GM12873 (cell line): Measurements from ENCODE around the gene CBR1.

ENCODE experiments used
- CTCF ChIP-seq: IDR thresholded peaks from 2 replicates; pipeline ENCODE4 v1.5.1; 2012; ENCODE audit warnings: low read depth, mild to moderate bottlenecking, moderate library complexity, low read length, control low read depth; ENCODE audit not compliant: insufficient read depth; ENCODE audit errors: missing control alignments

The CBR1 gene

DNA sequence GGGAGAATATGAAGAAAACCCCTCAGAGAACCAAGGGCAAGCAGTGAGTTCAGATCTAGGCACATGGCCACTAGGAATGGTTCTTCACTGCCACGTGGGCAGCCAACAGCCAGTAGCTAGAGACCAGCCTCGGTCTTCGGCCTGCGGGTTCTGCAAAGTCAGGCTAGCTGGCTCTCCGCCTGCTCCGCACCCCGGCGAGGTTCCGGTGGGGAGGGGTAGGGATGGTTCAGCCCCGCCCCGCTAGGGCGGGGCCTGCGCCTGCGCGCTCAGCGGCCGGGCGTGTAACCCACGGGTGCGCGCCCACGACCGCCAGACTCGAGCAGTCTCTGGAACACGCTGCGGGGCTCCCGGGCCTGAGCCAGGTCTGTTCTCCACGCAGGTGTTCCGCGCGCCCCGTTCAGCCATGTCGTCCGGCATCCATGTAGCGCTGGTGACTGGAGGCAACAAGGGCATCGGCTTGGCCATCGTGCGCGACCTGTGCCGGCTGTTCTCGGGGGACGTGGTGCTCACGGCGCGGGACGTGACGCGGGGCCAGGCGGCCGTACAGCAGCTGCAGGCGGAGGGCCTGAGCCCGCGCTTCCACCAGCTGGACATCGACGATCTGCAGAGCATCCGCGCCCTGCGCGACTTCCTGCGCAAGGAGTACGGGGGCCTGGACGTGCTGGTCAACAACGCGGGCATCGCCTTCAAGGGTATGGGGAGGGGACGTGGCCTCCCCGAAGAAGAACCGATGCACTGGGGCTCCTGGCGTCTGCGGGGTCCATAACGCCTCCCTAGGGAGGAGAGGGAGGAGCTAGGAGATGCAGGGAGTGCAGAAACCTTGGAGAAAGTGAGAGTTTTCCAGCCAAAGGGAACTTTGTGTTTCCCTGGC lies at the start of gene CBR1:
CBR1 (plus strand) TSS at position 312 of the 871 bp plus-strand sequence; CDS start at position 404, 92 bp downstream.
- TF ChIP-seq CTCF = no peak

DNA sequence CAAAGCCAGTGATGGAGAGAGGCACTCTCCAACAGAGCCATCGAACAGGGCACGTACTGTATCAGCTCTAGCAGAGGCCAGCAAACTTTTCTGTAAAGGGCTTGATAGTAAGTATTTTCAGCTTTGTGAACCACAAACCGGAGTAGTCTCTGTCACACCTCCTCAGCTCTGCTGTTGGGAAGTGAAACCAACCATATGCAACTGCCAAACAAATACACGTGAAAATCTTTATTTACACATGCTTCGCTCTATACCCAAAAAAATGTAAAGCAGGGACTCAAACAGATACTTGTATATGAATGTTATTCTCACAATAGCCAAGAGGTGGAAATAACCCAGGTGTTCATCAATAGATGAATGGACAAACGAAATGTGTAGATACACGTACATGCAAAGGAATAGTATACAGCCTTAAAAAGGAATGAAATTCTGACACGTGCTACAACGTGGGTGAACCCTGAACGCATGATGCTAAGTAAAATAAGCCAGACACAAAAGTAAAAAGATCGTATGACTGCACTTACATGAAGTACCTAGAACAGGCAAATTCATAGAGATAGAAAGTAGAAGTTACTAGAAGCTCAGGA lies 48.5 kb upstream of the CBR1 start:
- no peak for TF ChIP-seq CTCF

DNA sequence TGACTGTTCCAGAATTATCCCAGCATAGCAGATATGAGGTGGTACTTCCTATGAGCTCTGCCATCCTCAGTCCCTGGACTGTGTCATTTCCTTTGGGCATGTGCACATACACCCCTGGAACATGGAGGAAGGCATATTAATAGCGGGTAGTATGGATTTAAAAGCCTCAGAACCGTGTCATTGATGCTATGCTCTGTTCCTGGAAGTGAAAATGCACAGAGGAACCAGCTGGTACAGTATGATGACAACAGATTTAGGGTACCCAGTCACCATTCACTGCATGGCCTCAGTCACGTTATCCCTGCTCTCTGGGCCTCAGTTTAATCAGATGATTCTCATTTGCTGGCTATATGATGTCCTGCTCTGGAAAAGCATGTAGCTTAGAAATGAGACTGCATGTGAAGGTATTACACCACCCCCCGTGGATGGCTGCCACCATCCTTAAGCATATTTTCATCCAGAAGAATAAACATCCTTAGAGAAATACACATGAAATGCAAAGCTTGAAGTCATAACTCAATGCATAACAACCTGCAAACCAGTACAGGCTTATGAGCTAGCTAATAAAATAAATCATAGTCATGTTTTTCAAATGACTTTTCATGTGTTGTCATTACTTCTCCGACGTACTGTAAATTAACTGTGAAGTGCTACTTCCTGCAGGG lies 47.3 kb upstream of the CBR1 start:
- no peak for TF ChIP-seq CTCF

DNA sequence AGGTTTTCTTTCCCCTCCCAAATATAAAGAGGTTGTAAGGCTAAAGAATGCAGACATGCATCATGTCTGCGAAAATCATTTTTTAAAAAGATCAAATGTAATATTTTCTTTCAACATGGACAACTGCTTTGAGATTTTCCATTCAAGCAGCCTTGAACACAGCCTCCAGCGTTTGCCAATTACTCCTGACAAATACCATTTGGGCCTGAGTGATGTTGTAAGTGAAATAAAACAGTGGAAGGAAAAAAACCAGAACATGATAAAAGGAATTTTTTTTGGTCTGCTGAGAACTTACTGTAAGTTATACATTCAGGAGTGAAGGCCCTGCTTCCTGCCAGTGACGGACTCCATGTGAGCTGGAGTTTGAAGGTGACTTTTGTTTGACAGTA lies 46.7 kb upstream of the CBR1 start:
- TF ChIP-seq CTCF = no peak

GRCh38 chr21:36024782-36025181 lies 45.0 kb upstream of the CBR1 start:
- no peak for TF ChIP-seq CTCF

DNA sequence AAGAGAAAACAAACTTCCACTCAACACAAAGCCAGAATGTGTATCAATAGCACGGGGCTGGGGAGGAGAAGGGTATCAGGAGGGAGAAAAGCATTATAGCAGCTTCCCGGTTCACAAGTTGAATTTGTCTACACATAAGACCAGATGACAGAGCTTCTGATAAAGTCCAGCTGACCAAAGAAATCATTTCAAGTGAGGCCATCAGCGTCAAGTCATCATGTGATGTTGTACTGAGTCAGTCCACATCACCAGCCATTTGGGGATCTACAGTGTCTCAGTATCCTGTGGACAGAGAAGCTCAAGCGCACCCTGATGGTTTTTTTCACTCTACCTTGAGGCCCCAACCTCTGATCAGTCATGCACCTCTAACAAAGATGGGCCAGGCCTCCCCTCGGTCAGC lies 42.5 kb upstream of the CBR1 start:
- no peak for TF ChIP-seq CTCF
